HG03095 (cell line): Measurements from ENCODE around the gene LACTBL1.

Experiments
- ATAC-seq: cut with Tn5 transposase; IDR thresholded peaks from one replicate; pipeline ENCODE4 v1.9.1; 2021; ENCODE audit warnings: moderate library complexity; ENCODE audit not compliant: unreplicated experiment

The LACTBL1 gene

DNA sequence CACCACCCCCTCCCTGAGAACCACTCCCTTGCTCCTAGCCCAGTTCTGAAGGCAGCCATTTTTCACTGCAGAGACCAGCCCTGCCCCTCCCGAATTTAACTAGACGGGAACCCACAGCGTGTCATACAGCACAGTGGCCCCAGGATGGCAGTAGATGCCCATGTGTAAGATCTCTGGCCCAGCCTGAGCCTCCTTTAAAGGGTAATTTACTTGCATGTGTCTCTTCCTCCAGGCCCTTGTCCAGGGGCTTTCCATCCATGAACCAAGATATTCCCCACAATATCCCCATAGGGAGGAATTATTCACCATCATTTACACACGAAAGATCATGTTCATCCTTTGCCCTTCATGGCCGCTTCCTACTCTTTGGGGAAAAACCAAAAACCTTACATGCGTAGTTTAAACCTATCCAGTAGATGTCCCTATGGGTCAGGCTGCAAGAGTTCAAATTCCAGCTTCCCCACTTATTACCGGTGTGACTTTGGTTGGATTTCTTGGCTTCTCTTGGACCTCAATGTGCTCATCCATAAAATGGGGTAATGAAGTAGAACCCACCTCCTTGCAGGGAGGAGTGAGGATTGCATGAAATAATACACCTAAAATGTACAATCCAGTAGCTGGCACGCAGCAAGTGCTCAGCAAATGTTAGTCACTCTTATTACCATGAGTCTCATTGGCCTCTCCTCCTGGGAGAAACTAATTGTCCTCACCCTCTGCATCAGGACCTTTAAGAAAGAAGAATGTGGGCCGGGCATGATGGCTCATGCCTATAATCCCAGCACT is 4.0 kb upstream of the LACTBL1 start:
- ATAC-seq, result no peak

DNA sequence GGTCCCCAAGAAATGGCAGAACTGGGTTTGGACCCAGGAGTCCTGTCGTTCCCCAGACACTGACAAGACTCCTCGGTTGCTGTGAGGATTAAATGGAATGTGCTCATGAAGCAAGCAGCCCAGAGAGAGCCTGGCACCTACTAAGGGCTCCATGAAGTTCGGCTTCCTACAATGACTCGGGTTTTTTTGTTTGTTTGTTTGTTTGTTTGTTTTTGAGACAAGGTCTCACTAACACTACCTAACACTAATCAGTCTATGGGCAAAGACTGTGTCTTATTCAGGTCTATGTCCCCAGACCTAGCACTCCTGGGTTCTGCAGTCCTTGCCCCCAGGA is 3.4 kb upstream of the LACTBL1 start:
- no peak for ATAC-seq

DNA sequence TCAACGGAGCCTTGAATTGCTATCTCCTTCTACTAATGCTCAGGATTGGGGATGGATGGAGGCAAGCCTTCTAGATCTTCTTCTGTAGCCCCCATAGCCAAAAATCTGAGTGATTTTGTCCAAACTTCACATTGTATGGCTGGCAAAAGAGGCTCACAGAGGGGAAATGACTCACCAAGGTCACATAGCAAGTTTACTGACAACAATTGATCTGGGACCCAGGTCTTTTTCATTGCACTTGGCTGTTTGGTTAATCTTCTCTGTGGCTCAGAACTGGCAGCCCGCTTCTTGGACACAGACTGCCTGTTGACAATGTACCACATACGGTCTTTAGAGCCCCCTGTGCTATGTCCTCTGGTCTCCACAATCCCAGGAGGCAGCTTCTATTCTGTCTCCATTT is 3.0 kb upstream of the LACTBL1 start:
- no peak for ATAC-seq

GRCh38 chr1:22971611-22972405 is 858 bp downstream of the LACTBL1 start:
- no peak for ATAC-seq

- ATAC-seq, result no peak
These were observed 1.5 kb downstream of the LACTBL1 start for GRCh38 chr1:22971161-22971560.

DNA sequence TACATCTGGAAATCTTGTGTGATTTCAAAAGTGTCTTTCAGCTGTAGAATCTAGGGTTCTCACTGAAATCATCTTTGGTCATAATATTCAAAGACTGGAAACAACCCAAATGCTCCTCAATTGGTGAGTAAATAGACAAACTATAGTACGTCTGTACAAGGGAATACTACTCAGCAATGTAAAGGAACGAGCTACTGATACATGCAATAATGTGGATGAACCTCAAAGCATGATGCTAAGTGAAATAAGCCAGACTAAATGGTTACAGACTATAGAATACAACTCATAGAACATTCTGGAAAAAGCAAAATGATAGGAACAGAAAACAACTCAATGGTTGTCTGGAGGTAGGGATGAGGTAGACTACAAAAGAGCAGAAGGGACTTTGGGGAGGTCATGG is 2.6 kb downstream of the LACTBL1 start:
- ATAC-seq, result no peak

- no peak for ATAC-seq
These were observed 3.4 kb downstream of the LACTBL1 start for GRCh38 chr1:22969304-22969709.

DNA sequence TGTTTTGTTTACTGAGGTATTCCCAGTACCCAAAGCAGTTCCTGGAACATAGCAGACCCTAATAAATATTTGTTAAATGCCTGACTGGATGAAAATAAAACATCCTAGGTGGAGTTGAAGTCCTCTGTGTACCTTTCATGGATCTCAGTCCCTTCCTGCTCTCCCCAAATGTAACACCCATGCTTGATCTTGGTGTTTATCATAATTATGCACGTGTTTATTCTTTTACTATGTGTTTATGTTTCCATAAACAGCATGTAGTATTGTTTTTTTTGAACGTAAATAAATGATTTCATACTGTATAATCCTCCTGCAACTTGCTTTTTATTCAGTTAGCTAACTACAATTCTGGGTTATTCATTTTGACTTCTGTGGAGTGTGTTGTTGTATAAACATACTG is 4.8 kb downstream of the LACTBL1 start:
- no peak for ATAC-seq

DNA sequence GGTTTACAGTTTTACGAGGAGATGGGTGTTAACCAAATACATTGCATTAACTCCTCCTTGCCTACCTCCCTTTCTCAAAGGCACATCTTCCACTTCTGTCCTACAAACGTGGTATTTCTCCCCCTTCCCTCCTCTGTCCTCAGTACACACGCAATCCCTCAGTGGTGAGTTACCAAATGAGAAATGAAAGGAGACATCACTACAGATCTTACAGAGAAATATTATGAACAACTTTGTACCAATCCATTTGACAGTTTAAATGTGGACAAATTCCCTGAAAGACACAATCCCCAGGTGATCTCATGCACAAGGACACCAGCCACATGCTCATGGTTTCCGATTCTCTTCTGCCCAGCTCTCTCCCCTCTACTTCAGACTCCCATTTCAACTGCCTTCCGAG is 6.4 kb downstream of the LACTBL1 start:
- no peak for ATAC-seq

DNA sequence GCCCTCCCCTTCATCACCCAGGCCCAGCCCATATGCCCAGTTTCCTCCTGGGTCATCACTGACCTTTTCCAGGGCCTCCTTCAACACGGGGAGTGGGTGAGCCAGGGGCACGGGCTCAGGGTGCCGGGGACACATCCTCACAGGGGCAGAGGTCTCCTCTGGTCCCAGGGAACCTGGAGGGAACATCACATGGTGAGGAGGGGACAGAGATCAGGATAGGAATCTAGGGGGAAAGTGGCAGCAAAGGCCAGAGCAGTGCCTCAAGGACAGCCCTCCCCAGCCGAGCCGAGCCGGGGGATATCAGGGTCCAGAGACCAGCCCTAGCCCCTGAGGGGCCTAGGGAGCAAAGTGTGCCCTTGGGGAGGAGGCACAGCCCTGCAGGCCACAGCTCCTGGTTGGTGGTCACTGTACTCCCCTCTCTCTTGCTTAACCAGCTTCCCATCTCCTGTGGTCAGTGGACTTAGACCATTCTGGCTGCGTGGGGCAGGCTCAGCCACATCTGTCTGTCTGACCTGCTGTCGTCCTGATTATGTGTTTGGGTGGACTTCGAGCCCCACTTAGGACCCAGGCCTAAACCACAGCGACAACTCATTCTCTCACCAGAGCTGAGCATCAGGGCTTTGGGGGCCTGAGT is 9.5 kb downstream of the LACTBL1 start:
- no peak for ATAC-seq

GRCh38 chr1:22962558-22962957 is 10.1 kb downstream of the LACTBL1 start:
- ATAC-seq, result no peak

- ATAC-seq, result no peak
These were observed 12.9 kb downstream of the LACTBL1 start for GRCh38 chr1:22959545-22960360.

GRCh38 chr1:22958556-22958955 is 14.1 kb downstream of the LACTBL1 start:
- no peak for ATAC-seq

- no peak for ATAC-seq
These were observed 15.6 kb downstream of the LACTBL1 start for GRCh38 chr1:22957066-22957465.

- no peak for ATAC-seq
These were observed 17.5 kb downstream of the LACTBL1 start for GRCh38 chr1:22955146-22955545.

GRCh38 chr1:22953740-22954141 is 18.9 kb downstream of the LACTBL1 start:
- no peak for ATAC-seq

- no peak for ATAC-seq
These were observed 19.5 kb downstream of the LACTBL1 start for GRCh38 chr1:22953057-22953739.

- ATAC-seq, result no peak
These were observed 20.0 kb downstream of the LACTBL1 start for GRCh38 chr1:22952694-22953056.

- no peak for ATAC-seq
These were observed 20.9 kb downstream of the LACTBL1 start for GRCh38 chr1:22951796-22952195.

- no peak for ATAC-seq
These were observed 22.8 kb downstream of the LACTBL1 start for GRCh38 chr1:22949822-22950331.
